ENCODE results near the gene FREM1.

FREM1 gene

DNA sequence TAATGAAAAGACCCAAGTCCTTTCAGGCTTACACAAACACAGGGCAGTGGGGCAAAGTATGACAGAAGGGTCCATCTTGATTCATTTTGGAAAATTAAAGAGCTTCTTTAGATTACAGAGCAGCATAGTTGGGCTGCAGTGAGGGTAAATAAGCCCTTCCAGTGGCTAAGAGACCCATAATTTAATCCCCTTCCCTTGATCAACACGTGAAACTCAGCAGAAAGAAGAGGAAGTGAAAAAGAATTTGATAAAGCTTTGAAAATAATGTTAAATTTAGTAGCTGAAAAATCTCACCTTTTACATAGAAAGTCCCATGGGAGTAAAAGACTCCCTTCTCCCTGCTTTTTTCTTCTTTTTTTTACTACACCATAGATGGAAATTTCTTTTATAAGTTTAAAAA, 87.6 kb downstream of the FREM1 start:
- DNase-seq (ENCODE audit: low read depth in 2 of 2): no peak

DNA sequence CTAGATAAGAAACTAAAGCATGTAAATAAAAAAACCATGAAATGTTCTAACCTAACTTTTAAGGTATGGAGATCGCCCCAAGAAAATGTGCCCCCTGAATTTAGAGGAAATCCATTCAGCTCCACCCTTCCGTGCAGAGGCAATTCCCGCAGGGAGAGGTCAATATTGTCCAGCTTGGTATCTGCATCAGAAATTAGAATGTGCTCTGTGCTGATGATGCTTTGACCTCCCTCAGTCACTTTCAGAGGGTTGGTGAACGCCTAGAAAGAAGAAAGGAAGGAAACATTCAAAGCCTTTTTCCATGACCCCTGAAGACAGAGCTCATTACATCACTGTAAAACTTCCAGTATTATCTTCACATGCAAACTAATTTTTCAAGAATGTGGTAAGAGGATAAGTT, 91.0 kb downstream of the FREM1 start:
- DNase-seq (ENCODE audit: low read depth in 2 of 2): no peak

DNA sequence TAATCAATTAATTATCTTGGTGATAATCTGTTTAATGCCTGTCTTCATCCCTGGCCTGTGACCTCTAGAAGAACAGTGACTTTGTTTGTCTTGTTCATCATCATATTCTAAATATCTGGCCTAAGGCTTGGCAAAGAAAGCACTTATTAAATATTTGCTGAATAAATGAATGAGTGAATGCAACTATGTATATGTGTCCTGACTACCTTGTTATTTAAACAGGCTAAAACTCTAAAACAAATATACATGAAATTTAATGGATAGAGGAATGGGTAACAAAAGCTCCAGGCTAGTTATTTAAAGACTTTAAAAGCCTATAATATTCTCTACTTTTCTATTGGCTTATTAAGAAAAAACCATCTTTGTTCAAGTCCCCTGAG, 96.0 kb downstream of the FREM1 start:
- no peak for DNase-seq (ENCODE audit: low read depth in 2 of 2)

DNA sequence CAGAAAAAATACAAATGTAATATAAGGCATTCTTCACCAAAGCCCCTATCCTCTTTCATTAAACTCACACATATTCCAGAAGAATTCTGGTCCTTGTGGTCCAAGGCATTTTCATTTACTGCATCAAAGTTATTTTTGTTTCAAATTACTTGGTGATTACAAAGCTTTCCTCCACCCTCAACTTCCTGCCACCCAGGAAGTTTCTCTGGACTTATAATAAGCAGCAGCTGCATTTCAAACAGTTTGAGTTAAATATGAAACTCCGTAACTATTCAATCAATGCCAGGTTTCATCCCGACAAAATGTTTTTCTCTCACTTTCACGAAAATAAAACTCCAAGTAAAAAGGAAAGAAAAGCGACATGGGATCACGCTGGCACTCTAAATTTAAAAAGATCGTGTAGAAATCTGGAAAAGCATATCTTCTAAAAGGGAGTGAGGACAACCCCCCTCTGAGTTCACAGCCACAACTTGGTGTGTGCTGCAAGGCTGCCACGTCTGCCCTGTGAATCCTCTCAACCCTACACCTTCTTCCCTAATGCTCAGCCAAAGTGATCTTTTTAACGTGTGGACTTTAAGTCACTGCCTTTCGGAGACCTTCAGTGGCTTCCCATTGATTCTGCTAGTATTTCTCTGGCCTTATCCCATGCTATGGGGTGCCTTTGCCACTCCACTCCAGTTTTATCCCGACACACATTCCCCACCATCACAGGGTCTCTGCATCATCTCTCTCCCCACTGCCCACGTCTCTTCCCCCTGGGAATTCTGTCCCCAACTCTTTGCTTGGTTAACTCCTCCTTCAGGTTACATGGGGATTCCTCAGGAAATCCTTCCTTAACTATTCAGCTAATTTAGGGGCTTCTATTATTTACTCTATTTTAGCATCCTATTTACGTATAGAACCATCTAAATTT, 96.6 kb downstream of the FREM1 start:
- no peak for DNase-seq (ENCODE audit: low read depth in 2 of 2)

DNA sequence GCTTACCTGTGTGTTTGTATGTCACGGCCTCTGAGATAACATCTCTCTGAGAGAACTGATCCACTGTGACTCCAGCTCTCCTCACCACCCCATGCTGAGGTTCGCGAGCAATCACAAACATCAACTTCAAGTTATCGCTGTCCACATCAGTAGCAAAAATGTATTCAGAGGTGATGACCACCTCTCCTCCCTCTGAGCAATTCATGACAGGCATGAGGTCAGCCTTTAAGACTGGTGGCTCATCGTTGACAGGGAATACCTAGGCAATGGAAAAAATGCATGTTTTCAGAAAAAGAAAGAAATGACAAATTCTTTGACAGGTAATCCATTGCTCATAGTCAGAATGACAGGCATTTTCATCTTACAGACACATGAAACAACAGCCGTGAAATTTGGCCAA, 97.4 kb downstream of the FREM1 start:
- no peak for DNase-seq (ENCODE audit: low read depth in 2 of 2)

DNA sequence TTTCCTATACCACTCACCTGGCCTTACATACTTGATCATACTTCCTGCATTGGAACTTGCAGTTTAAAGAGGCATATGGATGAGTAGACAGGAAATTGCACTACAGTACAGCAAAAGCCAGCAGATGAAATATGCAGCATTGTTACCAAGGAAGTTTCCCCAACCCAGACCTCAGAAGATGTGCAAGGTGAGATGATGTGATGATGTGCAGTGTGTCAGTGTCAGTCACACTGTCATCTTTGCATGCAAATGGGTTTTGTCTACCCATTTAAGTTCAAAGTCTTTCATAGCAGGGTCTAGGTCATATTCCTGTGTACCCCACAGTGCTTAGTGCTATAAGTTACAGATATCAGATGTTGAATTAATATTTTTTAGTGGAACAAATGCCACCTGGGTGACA, 98.4 kb downstream of the FREM1 start:
- no peak for DNase-seq (ENCODE audit: low read depth in 2 of 2)

DNA sequence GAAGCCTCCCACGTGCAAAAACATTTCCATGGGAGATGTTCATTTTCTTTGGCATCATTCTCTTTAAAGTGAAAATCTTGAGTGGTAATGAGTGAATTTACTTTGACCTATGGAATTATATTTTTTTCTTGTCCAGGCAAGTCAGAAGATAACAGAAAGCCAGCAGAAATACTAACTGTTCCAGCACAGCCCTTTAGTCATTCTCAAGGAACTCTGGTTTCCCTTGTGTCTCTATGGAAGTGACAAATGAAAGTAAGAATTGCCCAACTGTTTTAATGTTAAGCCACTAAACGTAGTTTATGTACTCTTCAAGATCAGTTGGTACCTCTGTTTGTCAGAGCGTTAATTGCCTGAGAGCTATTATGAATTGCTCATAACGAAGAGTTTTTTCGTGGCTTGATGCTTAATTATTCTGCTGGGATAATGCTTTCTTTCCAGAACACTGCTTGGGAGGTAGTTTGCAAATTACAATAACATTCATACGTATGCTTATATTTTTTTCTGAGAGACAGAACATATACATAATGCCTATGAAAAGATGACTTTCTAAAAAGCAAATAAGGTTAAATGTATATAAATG, 103.2 kb downstream of the FREM1 start:
- DNase-seq (ENCODE audit: low read depth in 2 of 2): no peak

DNA sequence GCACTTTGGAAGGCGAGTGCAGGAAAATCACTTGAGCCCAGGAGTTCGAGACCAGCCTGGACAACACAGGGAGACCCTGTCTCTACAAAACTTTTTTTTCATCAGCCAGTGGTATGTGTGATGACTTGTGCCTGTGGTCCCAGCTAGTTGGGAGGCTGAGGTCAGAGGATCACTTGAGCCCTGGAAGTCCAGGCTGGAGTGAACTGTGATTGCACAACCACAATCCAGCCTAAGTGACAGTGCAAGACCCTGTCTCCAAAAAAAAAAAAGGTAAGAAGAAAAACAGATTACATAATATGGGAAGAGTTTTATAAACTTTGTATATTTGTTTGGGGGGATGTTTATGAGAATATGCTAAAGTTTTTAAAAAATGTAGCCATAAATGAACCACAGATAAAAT, 111.2 kb downstream of the FREM1 start:
- DNase-seq (ENCODE audit: low read depth in 2 of 2): no peak

DNA sequence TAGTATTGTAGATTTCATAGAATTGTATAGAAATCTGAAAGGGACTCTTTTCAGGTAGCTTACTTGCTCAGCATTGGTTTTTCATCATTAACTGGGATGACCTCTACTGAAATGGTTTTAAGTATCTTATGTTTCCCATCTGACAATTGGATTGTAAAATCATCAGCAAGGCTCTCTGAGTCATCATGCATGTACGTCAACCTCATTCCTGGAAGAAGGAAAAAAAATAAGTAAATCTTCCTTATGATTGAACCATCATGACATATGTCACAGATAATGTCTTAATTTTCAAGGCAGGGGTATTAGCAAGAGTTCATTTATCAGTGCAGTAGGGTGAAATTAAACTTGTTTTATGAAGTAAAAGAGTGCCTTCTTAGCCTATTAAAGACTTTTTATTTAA, 112.8 kb downstream of the FREM1 start:
- no peak for DNase-seq (ENCODE audit: low read depth in 2 of 2)

DNA sequence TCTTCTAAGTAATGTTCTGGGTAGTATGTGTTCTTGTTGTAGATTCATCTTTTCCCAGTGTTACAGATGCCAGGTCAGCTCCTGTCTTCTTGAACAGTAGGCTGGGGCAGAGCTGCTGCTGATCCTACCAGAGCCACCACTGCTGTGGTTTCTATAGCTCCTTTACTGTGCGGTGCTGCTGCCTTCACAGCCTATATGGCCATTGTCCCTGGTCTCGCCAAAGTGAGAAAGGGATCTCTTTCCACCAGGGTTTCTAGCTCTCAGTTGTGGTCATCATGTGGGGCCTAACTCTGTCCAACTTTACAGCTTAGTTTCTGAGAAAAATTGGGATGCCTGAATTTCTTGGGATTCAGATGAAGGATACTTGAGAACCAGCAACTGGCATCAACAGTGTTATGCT, 116.8 kb downstream of the FREM1 start:
- DNase-seq (ENCODE audit: low read depth in 2 of 2): no peak

DNA sequence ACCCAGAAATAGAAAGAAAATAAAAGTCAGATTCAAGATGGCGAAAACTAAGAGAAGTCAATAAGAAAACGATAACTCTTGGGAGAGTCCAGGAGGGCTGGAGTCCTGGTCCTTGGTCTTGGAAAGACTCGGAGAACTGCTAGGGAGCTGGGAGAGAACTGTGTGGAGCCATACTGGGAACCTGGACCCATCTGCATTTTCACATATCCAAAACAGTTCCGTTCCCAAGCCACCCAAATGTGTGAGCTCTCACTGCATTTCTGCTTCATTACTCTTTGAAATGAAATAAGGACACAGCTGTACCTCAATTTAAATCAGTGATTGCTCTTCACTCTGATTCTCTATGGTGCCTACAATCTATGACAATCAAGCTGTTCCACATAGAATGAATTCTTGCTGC, 119.6 kb downstream of the FREM1 start:
- no peak for DNase-seq (ENCODE audit: low read depth in 2 of 2)

DNA sequence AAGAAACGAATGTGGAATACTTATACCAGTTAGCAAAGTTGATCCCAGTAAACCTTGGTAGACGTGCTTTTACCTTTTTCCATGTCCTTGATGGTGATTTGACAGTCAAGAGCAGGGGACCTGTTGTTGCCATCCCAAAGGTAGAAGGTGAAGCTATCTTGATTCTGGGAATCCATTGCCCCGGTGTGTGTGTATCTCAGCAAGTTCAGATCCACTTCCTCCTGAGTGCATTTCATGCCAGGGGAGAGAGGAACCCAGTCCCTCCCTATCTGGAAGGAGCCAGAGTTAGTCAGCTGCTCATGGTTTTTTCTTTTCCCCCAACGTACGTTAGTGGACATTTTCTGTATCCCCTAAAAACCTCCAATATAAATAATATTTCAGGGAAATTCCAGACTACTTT, 121.4 kb downstream of the FREM1 start:
- no peak for DNase-seq (ENCODE audit: low read depth in 2 of 2)

DNA sequence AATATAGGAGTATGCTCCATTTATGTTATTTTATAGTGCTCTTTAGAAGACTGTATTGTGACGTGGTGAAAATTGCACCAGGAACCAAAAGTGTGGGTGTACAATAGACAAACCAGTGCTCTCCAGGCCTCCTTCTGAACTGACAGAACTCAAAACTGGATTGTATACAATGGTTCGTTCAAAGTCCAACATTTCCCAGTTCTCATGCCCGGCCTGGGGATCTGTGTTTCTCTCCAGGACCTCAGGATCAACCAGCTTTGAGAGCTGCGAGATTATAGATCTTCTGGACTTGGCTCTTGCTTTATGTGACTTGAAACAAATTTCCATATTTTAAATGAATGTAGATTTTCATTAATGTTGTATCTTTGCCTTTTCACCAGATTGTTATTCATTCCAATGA, 126.9 kb downstream of the FREM1 start:
- no peak for DNase-seq (ENCODE audit: low read depth in 2 of 2)

DNA sequence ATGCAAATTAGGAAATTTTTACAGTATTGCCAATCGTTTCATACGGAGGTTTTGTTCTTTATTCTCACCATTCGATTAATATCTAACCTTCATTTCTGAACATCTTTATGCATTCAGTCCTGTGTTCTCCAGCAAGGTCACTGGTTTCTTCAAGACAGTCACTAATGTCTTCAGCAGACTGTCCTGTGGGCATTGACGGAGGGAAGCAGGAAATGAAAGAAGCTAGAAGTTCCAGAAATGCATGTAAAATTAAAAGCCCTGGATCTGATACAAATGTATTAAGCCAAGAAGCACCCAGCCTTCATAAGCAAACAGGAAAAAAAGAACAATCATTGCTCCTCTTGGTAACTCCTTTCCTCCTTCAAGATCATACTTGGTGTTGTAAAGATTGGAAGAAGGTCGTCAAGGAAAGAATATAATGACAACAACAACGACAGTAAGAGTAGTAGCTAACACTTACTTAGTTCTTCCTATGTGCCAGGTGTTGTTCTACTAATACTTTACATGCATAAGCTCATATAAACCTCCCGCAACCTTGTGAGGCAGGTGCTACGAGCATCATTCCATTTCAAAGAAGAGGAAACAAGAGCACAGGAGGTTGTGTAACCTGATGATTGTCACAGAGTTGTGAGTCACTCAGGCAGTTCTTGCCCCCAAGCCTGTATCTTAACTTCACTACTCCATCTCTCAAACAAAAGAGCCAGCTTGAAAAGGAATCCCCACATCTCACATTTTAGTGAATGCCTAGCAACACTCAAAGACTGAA, 127.8 kb downstream of the FREM1 start:
- no peak for DNase-seq (ENCODE audit: low read depth in 2 of 2)

DNA sequence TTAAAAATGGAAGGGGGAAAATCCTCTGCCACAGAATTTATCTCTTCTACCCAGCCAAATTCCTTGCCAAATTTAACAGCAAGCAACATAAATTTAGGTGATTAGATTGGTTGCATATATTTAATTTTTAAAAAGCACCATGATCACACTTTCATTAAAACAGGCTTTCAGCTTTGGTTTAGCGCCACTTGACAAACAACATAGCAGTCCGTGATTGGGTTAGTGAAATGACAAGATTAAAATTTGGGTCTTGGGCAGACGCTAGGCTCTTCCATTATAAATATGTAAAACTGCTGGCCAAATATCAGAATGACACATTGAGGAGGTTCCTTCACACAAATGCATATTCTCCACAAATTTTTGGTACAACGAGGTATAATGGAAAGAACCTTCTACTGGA, 129.5 kb downstream of the FREM1 start:
- DNase-seq (ENCODE audit: low read depth in 2 of 2): no peak

DNA sequence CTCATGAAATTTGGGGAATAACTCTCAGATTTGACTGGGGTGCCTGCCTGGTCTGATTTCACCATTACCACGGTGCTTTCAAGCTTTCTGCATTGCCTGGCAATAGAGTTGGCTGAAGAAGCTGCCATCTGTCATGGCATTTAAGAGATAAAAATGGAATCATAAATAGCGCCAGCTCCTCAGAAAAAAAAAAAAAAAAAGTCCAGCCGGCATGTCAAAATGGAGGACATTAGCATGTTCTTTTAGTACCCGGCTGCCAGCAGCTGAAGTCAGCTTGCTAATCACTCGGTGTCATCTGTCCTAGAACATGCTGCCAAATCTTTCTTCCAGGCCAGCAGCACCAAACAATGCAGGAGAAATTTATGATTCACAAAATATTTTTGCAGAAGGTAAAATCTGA, 130.0 kb downstream of the FREM1 start:
- DNase-seq (ENCODE audit: low read depth in 2 of 2): no peak

DNA sequence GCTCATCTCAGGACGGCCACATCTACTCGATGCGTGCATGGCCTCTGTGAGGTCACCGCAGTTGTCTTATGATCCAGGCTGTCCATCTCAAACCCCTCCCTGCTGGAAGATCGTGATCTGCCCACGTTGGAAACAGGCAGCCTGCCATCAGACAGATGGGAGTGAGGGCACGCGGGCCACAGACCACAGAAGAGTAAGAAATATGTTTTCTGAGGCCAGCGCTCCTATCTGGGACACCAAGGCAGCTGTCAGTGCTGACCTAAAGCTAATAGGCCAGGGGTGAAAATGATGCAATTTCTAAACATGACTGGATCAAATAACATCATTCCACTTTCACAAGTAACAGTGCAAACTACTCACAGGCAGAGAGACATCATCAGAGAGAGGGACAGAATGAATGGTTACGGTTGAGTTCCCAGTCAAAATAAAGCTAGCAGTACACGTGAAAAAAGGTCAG, 130.6 kb downstream of the FREM1 start:
- DNase-seq (ENCODE audit: low read depth in 2 of 2): no peak

DNA sequence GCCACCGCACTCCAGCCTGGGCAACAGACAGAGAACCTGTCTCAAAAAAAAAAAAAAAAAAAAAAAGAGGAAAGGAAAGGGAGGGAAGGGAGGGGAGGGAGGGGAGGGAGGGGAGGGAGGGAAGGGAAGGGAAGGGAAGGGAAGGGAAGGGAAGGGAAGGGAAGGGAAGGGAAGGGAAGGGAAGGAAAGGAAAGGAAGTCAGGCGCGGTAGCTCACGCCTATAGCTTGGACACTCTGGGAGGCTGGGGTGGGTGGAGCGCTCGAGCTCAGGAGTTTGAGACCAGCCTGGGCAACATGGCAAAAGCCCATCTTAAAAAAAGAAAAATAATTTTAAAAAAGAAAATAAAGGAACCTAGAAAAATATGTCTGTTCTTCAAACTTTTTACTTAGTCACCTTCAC, 131.7 kb downstream of the FREM1 start:
- no peak for DNase-seq (ENCODE audit: low read depth in 2 of 2)

DNA sequence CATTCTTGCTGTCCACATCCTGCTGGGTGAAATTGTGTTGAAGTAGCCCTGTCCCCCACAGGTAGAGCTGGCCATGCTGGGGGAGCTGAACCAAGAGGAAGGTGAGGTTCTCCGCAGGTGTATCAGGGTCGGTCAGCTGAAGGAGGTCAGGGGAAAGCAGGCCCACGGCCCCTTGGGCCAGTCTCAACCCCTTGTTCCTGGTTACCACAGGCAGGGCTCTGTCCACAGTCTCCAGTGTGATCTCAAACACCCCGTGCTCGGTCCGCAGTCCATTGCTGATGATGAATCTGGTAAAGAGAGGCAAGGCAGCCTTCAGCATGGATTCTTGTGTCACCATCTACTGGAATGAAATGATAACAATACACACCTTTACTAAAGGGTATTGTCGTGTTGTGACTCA, 134.3 kb downstream of the FREM1 start:
- no peak for DNase-seq (ENCODE audit: low read depth in 2 of 2)

DNA sequence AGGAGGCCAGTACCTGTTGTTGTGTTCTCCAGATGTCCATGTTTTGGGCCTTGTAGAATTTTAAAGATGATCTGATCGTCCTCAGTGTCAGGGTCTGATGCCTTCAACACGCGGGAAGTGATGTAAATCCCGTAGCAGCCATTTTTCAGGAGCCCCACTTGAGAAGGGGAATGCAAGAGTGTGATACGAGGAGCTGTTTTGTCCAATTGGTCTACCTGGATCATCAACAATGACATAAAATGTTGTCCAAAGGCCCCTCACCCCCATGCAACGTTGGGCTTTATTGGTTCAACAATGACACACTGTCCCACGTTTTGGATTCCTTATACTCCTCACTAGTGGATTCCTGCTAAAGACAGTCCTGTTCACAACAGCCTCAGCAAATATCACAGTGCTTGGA, 139.6 kb downstream of the FREM1 start:
- no peak for DNase-seq (ENCODE audit: low read depth in 2 of 2)

DNA sequence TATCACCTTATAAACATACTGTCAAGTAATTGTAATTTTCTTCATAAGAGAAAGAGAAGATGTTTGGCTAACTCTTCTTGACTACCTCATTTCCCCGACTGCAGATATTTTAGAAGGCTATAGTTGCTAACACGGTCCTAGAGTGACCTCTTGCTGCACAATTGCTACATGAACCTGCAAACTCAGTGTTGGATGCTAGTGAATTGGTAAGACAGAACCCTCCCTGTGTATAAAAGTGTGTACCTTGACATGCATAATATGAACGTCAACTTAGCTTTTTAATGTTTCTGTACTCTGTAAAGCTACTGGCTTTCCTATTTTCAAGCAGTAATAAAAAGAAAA, 141.0 kb downstream of the FREM1 start:
- no peak for DNase-seq (ENCODE audit: low read depth in 2 of 2)

DNA sequence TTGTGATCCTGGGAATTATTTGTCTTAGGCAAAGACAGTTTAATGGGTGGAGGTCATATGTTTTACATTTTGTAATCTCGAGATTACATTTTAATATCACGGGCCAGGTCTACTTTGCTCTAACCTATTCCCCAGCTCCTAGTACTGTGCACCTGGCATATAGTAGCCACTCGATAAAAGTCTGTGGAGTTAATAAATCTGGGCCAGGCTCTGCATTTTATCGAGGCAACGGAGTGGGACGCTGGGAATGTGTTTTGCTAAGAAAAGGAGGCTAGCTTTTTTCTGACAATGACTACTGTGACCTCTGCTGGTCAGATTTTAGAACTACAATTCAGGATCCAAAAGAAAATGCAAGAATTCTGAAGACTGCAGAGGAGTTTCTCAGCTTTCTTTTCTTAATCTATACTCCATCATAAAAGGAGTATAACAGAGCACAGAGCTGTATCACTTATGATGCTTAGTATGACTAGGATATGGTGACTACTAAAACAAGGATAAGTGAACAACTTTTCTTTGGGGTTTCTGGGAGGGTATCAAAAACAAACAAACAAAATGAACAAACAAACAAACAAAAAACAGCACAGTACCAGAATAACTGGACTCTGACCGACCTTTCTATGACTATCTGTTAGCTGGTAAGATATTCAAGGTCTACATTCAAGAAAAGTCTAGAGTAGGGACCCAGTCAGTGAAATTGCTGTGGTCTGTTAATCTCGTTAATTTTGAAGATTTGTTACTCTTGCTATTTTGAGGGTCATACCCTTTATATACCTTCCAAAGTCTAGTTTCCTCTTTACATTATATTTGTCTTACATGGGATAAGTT, 141.6 kb downstream of the FREM1 start:
- DNase-seq (ENCODE audit: low read depth in 2 of 2): no peak
